GM18526 (cell line): ENCODE measurements around the gene ARHGEF6.

Source experiments
- POLR2A ChIP-seq: IDR thresholded peaks from 3 replicates; pipeline ENCODE4 v1.6.1; 2011; ENCODE audit not compliant: insufficient read length; ENCODE audit errors: extremely low read depth

The ARHGEF6 gene

DNA sequence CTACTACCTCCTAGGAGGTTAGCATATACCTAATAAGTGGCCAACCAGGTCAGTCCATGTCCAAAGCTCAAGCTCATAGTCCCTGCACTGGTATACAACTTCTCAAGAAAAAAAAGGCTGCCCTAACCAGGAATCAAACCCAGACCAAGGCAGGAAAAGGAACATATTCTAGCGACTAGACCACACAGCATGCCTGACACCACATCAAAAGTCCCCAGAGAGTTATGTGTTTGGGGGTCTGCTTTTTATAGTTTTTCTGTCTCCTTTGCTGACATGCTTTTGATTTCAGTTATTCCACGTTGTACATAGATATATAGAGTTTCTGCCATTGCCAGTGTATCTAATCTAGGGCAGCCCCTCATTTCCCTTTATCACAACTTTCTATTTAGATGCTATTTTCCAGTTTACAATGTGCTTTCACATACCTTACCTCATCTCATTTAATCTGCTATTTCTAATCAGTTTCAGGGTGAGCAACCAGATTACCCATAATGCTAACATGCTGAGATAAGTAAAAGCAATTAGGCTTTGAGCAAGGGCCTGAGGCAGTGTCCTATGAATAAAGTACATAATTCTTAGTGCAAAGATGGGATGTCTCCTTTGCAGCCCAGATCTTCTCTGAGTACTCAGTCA lies 17.8 kb downstream of the ARHGEF6 start:
- no peak for TF ChIP-seq POLR2A

DNA sequence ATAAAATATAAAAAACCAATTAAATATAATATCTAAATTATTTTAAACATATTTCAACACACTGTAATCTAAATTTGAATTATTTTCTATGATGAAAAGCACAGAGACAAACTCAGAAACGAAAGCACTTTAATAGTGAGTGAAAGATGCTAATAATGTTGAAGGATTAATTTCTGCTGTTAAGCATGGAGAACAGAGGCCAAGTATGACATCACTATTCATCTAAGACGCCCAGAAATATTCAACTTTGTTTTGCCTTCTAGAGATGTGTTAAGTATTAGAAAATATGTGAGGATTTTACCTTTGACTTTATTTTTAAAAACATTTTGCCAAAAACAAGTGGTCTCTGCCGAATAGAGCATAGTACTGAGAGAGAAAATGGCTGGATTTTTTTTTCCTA lies 19.3 kb downstream of the ARHGEF6 start:
- no peak for TF ChIP-seq POLR2A

DNA sequence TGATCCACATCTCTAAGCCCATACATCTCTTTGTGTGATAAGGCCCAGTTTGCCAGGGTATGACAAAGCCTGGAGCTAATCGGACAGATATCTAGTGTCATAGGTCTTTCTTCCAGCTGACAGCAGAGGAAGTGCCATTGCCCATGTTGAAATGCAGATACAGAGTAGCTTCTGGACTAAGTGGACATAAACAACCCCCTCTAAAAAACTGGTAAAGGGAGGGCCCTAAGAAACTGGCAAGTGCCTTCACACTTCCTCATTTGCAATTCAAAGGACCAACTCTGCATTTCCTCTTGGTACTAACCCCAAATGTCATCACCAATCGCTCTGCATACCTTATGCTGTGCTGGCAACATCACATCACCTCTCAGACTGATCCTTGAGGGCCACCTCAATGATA lies 20.8 kb downstream of the ARHGEF6 start:
- no peak for TF ChIP-seq POLR2A

DNA sequence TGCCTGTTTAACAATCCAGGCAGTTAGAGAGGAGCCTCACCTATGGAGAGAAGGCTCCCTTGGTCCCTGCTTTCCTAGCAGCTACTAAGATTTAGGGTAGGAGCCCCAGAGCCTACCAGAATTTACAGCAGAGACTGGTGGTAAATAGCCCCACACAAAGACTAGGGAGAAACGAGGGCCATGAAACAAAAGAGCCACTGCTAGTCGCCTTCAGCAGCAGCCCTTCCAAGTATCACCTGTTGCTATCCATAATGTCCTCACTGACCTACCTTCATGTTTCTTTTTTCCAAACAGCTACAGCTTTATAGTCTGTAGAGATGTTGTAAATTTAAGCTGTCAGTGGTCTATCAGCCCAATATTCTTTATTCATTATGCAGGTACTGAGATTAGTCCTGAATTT lies 25.3 kb downstream of the ARHGEF6 start:
- no peak for TF ChIP-seq POLR2A

DNA sequence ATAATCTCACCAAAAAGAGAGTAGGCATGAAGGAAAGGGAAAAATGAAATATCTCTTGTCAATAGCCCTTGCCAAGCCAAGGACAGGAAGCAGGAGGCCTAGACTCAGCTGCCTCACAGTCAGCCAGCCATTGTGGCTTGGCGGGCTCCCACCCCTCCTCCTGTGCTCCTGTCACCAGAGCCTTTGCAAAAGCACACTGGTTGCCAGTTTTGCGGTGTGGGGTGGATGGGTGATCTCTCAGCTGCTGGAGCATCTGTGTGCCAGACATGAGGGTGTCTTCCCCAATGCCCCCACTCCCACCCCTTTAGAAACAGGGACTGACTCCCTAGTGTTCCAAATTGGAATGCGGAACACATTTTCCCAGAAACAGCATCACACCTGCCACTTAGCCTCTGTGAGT lies 26.1 kb downstream of the ARHGEF6 start:
- TF ChIP-seq POLR2A = no peak

DNA sequence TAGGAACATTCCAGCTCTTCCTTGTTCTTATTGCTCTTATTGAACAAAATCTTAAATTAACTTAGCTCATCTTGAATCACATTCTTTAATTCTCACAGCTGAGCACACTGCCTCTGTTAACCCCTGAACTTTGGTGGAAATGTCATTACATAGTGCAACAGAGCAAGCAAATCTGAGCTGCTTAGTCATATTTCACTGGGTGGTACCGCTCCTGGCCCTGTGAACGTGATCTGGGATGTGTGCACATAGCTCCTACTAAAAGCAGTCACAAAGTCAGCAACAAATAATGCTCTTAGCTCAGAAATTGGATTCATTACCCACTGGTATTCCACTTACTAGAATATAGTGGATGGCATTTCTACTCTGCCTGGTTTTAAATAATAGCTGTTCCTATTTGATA lies 27.9 kb downstream of the ARHGEF6 start:
- TF ChIP-seq POLR2A = no peak

DNA sequence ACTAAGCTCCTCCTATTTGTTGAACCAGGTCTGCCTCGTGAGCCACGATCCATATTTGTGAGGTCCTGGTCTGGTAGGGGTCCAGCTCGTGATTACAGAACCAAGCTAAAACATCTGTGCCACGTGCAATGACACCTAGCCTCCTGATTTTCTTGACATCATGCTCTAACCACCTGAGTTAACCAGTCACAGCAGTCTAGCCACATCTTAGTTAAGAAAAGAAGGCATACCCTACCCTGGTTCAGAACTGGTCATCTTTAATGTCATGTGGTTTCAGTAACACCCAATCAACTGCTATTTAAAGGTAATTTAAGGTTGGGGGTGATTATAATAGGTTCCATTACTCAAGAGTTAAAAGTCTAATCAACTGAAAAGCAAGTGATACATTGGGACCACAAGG lies 28.4 kb downstream of the ARHGEF6 start:
- TF ChIP-seq POLR2A = no peak

DNA sequence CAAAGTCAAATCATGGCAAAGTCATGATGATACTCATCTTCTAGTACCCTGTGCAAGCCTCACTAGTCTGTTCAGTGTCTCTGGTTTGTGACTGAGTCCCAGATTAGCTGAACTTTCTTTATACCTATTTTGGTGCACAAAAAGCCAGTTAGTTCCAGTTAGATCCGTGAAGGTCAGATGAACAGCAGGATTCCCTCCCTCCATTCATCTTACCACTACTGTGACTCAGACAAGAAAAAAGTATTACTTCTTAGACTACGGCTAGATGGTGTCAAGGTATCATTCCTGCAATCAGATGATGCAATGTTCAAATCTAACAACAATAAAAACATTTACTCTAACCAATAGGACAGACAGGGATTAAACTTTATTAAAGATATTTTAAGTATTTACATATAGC lies 30.4 kb downstream of the ARHGEF6 start:
- no peak for TF ChIP-seq POLR2A

DNA sequence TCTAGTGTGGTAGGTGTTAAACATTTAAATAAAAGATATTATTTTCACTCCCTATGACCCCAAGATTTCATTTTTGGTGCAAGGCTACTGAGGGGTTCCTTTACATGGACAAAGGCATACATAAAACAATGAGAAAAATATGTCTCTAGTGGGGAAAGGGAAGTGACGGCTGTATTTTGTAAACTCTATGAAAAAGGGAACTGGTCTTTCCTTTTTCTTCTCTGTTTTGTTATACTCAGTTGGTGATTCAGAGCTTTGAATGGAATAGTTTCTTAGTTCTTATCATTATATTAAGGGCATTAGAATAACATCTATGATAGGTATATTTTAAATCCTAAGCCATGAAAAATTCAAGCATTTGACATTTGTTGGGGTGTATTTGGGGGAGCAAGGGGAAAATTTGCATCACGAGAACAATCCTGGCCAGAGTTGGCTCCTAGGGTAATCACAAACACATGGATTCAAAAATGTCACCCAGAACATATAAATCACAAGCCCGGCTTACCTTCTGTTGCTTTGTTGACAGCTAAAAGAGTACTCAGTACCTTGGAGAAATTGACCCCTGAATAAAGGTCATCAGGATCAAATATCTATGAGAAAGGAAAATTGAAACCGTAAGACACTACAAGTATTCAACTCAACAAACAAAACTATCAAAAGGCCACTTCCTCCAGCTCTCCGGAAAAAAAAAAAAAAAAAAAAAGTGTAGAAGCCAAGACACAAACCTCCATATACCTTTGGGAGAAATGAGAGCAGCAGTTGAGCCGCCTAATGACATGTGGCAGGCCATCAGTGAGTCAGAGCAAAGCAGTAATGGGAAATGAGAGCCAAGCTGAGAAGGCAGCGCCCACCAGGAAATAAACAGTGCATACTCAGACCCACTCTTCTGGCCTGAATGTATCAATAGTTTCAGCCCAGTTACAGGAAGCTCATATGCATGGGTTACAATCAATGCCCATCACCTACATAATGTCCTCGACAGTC lies 33.4 kb downstream of the ARHGEF6 start:
- TF ChIP-seq POLR2A = no peak

DNA sequence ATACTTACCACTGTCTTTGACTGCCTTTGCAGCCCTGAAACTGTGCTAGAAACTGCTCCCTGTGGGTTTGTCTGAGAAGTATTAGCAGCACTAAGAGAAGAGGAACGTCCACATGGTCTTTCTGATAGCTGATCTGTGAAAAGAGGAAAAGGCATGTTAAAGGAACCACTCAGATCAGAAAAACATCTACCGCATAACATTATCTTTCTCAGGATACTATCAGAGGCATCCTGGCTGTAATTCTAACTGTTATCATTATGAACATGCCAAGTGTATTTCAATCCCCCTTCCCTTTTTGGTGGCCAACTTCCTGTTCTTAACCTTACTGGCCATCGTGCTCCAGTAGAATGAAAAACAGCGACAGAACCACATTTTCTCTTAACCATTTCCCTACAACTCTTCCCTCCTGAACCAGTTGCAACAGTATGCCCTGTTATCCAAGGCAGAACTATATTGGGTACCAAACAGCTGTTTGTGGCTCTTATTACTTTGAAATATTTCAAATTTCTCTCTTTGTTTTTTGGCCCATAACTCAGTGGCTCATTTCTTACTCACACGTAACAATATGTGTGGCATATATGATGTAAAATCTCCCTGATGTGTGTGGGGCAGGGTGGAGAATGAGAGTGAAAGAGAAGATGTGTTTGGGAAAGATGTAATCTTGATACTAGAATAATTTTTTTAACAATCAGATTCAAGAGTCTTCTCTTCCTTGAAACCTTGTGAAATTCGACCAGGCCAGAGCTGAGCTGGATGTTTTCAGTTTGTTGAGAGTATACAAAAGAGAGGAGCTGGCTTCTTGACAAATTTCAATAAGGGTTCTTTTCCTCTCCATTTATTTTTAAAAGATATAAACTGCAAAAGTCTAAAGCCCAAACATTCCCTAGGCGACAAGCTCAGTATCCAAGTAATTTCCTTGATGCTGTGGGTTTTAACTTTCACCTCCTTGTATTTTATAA lies 35.2 kb downstream of the ARHGEF6 start:
- TF ChIP-seq POLR2A = no peak

DNA sequence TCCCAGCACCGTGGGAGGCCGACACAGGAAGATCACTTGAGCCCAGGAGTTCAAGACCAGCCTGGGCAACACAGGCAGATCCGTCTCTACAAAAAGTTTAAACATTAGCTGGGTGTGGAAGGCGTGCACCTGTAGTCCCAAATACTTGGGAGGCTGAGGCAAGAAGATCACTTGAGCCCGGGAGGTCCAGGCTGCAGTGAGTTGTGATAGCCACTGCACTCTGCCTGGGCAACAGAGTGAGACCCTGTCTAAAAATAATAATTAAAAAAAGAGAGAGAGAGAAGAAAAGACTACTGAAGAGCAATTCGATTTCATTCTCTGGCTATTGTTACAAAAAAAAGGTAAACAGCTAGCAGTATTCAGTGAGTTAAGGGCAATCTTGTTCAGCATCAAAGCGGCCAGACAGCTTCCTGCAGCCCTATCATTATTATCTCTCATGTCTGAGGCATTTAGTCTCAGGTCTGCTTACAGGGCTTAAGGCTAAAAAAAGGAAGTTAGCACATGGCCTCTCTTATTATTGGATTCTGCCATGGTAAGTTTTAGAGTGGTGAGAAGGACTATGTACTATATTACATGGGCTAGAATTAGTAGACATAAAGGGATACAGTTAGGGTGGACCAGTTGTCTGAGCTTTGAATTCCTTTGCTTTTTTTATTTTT lies 37.9 kb downstream of the ARHGEF6 start:
- no peak for TF ChIP-seq POLR2A

DNA sequence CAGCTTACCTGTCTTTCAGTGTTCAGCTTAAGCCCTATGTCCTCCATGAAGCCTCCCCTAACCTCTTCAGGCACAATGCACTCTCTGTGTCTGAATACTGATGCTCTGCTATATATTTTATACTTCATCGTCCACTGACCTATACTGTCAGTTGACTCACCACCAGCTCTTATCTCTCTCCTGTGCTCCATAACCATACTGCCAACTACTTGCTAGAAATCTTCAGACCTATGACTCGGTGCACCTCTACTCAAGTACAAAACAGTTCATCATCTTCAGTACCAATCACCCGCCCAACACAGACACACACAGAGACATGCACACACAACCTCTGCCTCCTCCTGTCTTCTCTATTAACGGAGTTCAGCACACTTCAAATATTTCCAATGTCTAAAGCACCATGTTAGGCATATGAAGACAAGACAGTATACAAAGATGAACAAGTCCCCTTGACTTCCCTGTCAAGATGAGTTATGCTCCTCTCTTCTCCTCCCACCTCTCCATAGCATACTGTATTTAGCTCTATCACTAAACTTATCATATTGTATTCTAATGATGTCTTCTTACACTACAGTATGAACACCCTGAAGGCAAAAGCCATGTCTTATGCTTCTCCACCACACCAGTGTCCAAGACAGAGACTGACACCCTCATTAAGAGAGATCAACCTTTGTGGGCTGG lies 42.5 kb downstream of the ARHGEF6 start:
- TF ChIP-seq POLR2A = no peak

DNA sequence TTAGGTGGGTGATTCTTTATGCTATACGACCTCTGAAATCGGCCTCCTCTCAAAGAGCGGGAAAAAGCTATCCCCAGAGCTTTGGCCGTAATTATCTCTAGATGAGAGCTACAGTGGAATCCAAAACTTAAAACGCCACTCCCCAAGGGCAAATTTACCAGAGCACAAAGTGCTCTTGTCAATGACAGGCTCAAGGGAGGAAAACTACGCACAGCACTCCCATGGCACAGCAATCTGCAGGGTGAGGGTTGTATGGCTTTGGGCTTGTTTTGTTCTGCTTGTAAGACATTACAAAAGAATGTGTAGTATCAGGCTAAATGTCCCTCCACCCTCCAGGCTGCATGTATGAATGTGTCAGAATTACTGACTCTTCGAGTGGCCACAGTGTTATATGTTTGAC lies 44.0 kb downstream of the ARHGEF6 start:
- TF ChIP-seq POLR2A = no peak

DNA sequence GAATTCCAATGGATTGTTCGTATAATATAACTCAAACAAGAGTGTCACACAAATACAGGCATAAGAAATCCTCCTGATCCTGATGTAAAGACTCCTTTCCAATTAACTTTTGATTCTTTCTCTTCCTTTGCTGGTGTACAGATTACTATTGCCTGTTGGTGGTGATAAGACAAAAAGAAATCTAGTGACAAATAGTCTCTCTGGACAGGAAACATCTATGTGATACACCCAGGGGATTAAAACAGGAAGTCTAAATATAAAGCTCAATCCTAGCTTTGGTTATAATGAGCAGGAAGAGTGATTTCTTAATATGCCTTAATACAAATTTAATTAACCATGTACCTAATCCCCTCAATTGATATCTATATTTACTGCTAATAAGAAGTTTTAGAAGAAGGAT lies 45.1 kb downstream of the ARHGEF6 start:
- no peak for TF ChIP-seq POLR2A

DNA sequence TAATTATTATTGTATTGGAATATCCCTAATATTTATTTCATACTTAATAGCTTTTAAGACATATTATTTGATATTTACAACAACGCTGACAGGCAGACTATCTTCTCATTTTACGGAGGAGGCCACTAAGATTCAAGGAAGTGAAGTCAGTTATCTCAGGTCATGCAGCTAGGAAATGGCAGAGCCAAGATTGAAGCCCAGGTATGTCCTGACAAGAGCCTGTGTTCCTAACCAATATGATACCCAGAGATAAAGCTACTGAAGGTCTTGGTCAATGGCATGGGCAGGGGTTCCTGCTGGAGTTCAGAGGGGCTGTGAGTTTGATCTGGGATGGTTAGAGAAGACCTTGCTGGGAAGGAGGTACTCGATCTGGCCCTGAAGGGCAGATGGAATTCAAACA lies 47.1 kb downstream of the ARHGEF6 start:
- TF ChIP-seq POLR2A = no peak

DNA sequence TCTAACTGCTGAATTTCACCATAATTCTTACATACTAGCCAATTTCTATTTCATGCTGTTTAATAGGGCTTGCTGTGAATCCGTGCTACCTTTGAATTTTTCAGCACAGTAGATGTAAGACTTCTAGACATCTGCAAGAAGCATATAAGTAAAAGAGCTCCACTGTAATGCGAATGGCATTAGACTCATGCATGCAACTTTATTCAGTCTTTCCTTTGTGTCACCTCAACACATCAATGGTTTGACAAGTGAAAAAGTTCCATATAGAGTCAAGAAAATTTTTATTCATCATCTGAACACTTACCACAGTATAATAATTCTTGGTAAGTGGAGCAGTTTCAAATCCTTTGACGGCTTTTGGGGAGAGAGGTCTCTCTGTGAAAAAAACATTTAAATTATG lies 48.9 kb downstream of the ARHGEF6 start:
- TF ChIP-seq POLR2A = no peak
